KOPT-K1 (cell line): ENCODE data around the gene GAL3ST3.
A peak's percentile ranks its signal among the peaks of the same experiment; 100 is the strongest.

Experiments used
- H3K27ac ChIP-seq: fragments of 200-600 bp; sonication (generic); 2 replicates; pipeline ENCODE4 v1.5.1; 2016; ENCODE audit warnings: antibody characterized with exemption, mild to moderate bottlenecking, low read depth, low read length; ENCODE audit not compliant: poor library complexity, severe bottlenecking
- H3K36me3 ChIP-seq: fragments of 200-600 bp; sonication (generic); 2 replicates; pipeline ENCODE4 v1.5.1; 2017; ENCODE audit warnings: antibody characterized with exemption, mild to moderate bottlenecking, low read length, moderate library complexity; ENCODE audit not compliant: insufficient read depth
- H3K9me3 ChIP-seq: fragments of 200-600 bp; sonication (generic); 2 replicates; pipeline ENCODE4 v1.5.1; 2017; ENCODE audit warnings: antibody characterized with exemption, low read length, mild to moderate bottlenecking; ENCODE audit not compliant: insufficient read depth, poor library complexity, severe bottlenecking

GAL3ST3 gene

DNA sequence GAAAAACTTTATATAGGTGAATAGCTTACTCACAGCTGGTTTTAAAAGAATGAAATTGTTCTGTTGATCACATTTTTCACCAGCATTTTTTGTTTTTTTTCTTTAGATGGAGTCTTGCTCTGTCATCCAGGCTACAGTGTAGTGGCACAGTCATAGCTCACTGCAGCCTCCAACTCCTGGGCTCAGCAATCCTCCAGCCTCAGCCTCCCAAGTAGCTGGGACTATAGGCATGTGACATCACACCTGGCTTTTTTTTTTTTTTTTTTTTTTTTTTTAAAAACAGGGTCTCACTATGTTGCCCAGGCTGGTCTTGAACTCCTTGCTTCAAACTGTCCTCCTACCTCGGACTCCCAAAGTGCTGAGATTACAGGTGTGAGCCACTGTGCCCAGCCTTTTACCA lies 24.7 kb upstream of the GAL3ST3 start:
- no peak overlapping the region for H3K27ac ChIP-seq
- H3K9me3 ChIP-seq: no peaks in the 10 kb centered on the region
- H3K36me3 ChIP-seq: peaks cover 31% of the 10 kb centered on the region

- no peaks in the 10 kb centered on the region for H3K9me3 ChIP-seq
- H3K27ac ChIP-seq: no peak overlapping the region
- peaks cover 40% of the 10 kb centered on the region for H3K36me3 ChIP-seq
Observed at GRCh38 chr11:66072518-66072917, 23.6 kb upstream of the GAL3ST3 start.

DNA sequence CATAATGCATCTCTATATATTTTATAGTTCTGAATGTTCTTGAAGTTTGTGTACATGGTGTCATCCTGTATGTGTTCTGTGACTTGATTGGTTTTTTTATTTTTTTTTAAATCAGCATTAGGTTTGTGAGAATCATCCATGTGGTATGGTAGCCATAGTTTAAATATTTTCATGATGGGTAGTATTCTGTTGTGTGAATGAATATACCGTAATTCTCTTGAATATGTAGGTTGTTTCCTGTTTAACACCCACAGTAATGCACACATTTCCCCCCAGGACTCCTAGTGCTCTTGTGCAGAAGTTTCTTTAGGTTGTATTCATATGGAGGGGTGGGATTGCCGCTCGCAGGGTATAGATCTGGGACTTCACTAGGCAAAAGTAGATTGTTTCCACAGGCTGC lies 23.1 kb upstream of the GAL3ST3 start:
- Histone ChIP-seq H3K9me3 (no peaks in the 10 kb centered on the region), H3K36me3 (peaks cover 44% of the 10 kb centered on the region), H3K27ac (no peak overlapping the region)

DNA sequence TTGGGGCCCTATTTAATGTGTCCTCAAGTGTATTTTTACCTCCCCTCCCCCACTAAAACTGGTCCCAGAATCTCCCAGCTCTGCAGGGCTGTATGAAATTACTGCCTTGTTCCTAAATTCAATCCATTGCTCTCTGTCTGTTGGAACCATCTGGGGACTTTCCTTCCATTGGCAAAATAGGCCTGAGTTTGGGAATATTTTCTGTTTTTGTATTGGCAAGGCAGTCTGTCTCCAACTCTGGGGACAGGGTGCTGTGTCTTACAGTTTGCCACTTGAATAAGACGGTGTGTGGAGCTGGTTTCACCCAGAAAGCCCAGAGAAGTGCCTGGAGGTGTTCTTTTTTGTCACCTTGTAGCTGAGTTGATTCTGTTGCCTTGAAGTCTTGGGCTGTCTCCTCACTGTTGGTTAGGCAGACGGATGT lies 22.4 kb upstream of the GAL3ST3 start:
- H3K9me3 ChIP-seq: no peaks in the 10 kb centered on the region

GRCh38 chr11:66070604-66071380 lies 21.8 kb upstream of the GAL3ST3 start:
- H3K9me3 ChIP-seq: no peaks in the 10 kb centered on the region
- peaks cover 57% of the 10 kb centered on the region for H3K36me3 ChIP-seq
- peak overlapping the region; percentile 49 for H3K27ac ChIP-seq

More for the DNA sequence above, 22.4 kb upstream of the GAL3ST3 start:
- Histone ChIP-seq H3K27ac (no peak overlapping the region), H3K36me3 (peaks cover 51% of the 10 kb centered on the region)

DNA sequence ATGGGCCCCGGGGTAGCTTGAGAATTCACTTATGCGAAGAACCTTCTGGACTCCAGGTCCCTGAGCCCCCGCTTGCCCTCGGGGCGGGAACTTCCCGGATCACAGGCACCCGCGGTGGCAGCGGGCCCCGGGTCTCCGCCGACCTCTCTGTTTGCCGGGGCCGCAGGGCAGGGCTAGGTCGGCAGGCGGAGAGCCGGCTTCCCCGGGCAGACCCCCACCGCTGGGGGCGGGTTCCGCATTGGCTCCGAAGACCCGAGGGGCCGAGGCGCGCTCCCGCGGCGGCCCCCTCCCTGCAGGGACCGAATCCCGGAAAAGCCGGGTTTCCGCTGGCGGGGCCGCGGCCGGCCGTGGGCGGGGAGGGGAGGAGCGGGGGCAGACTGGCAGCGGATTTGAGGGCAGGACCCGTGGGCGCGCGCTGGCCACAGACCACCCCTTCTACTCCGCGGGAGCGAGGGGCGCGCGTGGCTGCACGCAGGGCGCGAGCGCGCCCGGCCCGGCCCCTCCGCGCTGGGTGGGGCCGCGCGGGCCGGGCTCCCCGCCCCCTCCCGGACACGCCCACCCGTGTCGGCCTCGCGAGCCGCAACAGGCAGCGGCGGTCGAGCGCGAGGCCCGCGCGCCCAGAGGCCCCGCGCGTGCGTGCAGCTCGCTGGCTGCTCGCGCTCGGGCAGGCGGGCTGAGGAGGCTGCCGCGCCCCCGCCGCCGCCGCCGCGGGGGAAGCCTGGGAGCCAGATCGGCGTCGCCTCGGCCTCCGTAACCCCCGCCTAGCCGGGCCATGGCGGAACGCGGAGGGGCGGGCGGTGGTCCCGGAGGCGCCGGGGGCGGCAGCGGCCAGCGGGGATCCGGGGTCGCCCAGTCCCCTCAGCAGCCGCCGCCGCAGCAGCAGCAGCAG lies 21.0 kb upstream of the GAL3ST3 start, which contains the start of gene PACS1:
PACS1 (plus strand) TSS at position 558 of the 889 bp plus-strand sequence; CDS start at position 773, 215 bp downstream.
- Histone ChIP-seq H3K9me3 (no peaks in the 10 kb centered on the region), H3K27ac (peak within 1 kb of the TSS; percentile 49), H3K36me3 (peaks cover 65% of the 10 kb centered on the region)

DNA sequence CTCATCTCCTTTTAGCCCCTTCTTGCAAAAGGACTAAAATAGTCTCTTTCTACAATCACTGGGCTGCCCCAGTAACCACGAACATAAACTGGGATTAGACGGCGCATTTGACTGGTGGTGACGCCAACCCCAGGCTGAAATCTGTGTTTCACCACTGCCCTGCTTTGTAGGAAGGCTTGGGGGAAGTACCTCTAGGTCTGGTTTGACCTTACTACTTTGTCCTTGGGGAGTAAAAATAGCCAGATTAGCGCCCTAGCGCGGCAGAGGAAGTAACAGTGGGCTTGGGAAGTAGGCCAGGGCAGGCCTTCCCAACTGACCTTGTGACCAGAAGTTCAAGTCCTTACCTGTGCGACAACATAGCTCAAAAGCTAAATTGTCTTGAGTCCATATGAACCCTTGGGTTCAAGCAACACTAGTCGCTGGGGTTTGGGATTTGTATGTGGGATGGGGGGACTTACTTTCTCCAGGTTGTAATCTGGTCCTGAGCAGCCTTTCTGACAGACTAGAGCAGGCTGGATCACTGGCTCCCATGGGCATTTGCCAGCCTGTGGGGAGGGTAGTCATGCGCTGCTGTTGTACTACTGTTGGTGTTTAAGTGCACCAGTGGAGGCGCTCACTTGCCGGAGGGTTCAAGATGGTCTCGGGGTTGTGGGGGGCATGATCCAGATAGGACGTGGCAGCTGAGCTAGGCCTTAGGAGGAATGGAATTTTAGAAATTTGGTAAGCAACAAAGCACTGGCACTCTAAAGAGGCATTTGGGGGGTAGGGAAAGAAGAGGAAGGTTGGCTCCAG lies 20.2 kb upstream of the GAL3ST3 start:
- H3K9me3 ChIP-seq: no peaks in the 10 kb centered on the region
- H3K27ac ChIP-seq: peak overlapping the region; percentile 49
- H3K36me3 ChIP-seq: peaks cover 68% of the 10 kb centered on the region

DNA sequence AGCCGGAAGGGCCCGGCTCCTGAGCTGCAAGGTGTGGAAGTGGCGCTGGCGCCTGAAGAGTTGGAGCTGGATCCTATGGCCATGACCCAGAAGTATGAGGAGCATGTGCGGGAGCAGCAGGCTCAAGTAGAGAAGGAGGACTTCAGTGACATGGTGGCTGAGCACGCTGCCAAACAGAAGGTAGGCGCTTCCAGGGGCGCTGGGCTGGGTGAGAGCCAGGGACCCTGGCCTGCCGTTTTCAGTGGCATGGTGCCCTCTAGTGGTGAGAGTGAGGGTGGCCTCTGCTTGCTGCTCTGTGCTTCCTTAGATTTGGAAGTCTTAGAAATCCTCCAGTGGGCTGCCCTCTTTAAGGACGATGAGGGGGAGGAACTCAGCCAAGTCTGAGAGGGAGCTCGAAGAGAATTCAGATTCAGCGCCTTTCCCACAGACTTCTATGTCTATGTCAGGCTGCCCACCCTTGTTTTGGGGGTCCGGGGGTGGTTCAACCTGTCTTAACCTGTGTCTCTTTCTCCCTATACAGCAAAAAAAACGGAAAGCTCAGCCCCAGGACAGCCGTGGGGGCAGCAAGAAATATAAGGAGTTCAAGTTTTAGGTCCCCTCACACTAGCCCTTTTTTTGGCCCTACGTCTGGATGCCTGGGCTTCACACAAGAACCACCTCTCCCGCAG lies 19.3 kb upstream of the GAL3ST3 start:
- no peaks in the 10 kb centered on the region for H3K9me3 ChIP-seq
- peaks cover 73% of the 10 kb centered on the region for H3K36me3 ChIP-seq
- H3K27ac ChIP-seq: no peak overlapping the region

DNA sequence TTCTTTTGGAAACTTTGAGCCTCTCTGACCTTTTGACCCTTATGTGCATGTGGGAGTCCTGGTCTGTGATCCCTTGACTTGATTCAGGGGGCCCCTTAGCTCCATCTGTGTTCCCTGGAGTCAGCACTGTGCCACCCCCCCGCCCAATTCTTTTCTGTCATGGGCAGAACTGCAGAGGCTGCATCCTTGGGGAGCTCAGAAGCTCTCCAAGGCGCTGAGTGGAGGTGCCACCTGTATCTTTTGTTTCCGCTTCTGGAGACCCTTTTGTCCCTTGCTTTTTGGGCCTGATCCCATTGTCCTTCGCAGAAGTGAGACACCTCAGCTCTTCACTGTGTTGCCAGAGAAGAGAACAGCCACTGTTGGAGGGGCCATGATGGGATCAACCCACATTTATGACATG lies 18.7 kb upstream of the GAL3ST3 start:
- H3K9me3 ChIP-seq: no peaks in the 10 kb centered on the region
- H3K27ac ChIP-seq: no peak overlapping the region
- peaks cover 73% of the 10 kb centered on the region for H3K36me3 ChIP-seq

DNA sequence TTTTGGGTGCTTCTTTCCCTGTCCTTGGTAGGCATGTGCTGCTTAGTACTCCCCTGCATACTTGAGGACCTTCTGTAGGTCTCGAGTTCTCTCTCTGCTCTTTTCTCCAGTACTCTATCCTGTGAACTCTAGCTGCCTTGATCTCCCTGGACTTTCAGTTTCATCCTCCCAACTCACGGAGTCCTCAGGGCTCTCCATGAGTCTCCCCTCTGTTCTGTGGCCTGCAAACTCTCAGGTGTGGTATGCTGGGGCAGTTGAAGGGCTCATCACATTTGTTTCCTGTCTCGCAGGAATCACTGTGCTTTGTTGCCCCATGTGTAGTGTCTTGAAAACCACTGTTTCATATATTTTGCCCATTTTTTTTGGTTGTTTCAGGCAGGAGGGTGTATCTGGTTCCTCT lies 17.8 kb upstream of the GAL3ST3 start:
- Histone ChIP-seq H3K36me3 (peaks cover 78% of the 10 kb centered on the region), H3K9me3 (no peaks in the 10 kb centered on the region), H3K27ac (no peak overlapping the region)

DNA sequence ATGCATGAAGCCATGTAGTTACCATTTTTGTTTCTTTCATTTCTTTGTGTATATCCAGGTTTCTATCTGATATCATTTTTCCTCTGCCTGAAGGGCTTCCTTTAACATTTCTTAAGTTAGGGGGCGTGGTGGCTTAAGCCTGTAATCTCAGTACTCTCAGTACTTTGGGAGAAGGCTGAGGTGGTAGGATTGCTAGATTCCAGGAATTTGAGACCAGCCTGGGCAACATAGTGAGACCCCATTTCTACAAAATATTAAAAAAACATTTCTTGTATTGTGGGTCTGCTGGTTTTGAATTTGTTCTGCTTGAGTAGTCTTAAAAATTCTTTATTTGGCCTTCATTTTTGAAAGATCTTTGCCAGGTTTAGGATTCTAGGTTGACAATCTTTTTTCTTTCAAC lies 15.6 kb upstream of the GAL3ST3 start:
- Histone ChIP-seq H3K36me3 (peaks cover 99% of the 10 kb centered on the region), H3K9me3 (no peaks in the 10 kb centered on the region), H3K27ac (no peak overlapping the region)

- no peaks in the 10 kb centered on the region for H3K9me3 ChIP-seq
- peaks cover 99% of the 10 kb centered on the region for H3K36me3 ChIP-seq
- no peak overlapping the region for H3K27ac ChIP-seq
Observed at GRCh38 chr11:66063900-66064299, 14.9 kb upstream of the GAL3ST3 start.

DNA sequence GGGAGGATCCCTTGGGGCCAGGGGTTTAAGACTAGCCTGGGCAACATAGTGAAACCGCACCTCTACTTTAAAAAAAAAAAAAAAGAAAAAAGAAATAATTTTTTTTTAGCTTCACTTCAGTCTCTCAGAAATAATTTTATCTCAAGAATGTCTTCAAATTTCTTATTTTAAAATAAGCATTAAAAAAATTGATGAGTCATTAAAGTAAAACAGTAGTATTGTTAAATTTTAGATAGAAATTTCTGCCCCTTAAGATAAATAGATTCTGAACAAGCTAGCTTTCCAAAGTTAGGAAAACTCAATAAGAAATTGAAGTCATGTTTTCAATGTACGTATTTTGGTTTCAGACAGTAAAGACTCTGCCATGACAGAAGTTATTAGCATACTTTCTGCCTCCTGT lies 13.4 kb upstream of the GAL3ST3 start:
- no peak overlapping the region for H3K27ac ChIP-seq
- no peaks in the 10 kb centered on the region for H3K9me3 ChIP-seq

GRCh38 chr11:66061268-66061667 lies 12.3 kb upstream of the GAL3ST3 start:
- H3K36me3 ChIP-seq: peaks cover 99% of the 10 kb centered on the region
- H3K27ac ChIP-seq: no peak overlapping the region
- H3K9me3 ChIP-seq: no peaks in the 10 kb centered on the region

More for the DNA sequence above, 13.4 kb upstream of the GAL3ST3 start:
- peaks cover 99% of the 10 kb centered on the region for H3K36me3 ChIP-seq
